ENCODE data around the gene BIRC2.

BIRC2 gene

GRCh38 chr11:102402548-102402947, 55.5 kb downstream of the BIRC2 start:
- no peak for DNase-seq

GRCh38 chr11:102405501-102405900, 58.5 kb downstream of the BIRC2 start:
- no peak for DNase-seq

- DNase-seq = no peak
Measured at GRCh38 chr11:102406099-102406498, 59.1 kb downstream of the BIRC2 start.

- DNase-seq = no peak
Measured at GRCh38 chr11:102407901-102408300, 60.9 kb downstream of the BIRC2 start.

- DNase-seq = no peak
Measured at GRCh38 chr11:102408339-102408738, 61.3 kb downstream of the BIRC2 start.

- DNase-seq = no peak
Measured at GRCh38 chr11:102410382-102410784, 63.4 kb downstream of the BIRC2 start.

GRCh38 chr11:102411142-102411541, 64.1 kb downstream of the BIRC2 start:
- no peak for DNase-seq

GRCh38 chr11:102413497-102413896, 66.5 kb downstream of the BIRC2 start:
- no peak for DNase-seq

GRCh38 chr11:102414559-102414958, 67.5 kb downstream of the BIRC2 start:
- DNase-seq = no peak

GRCh38 chr11:102415304-102415916, 68.4 kb downstream of the BIRC2 start:
- no peak for DNase-seq

- no peak for DNase-seq
Measured at GRCh38 chr11:102416976-102417375, 70.0 kb downstream of the BIRC2 start.

- DNase-seq = no peak
Measured at GRCh38 chr11:102419181-102419580, 72.2 kb downstream of the BIRC2 start.

GRCh38 chr11:102420547-102420946, 73.5 kb downstream of the BIRC2 start:
- no peak for DNase-seq

- no peak for DNase-seq
Measured at GRCh38 chr11:102421261-102421660, 74.2 kb downstream of the BIRC2 start.

GRCh38 chr11:102422817-102423712, 76.1 kb downstream of the BIRC2 start:
- DNase-seq = no peak

GRCh38 chr11:102423936-102424335, 76.9 kb downstream of the BIRC2 start:
- DNase-seq = no peak

- DNase-seq = no peak
Measured at GRCh38 chr11:102426000-102426399, 79.0 kb downstream of the BIRC2 start.

- no peak for DNase-seq
Measured at GRCh38 chr11:102426570-102426969, 79.6 kb downstream of the BIRC2 start.

GRCh38 chr11:102427068-102427467, 80.1 kb downstream of the BIRC2 start:
- DNase-seq = no peak

All from NCI-H226 (cell line).